ENCODE results near the gene JAM3.

Gene JAM3

DNA sequence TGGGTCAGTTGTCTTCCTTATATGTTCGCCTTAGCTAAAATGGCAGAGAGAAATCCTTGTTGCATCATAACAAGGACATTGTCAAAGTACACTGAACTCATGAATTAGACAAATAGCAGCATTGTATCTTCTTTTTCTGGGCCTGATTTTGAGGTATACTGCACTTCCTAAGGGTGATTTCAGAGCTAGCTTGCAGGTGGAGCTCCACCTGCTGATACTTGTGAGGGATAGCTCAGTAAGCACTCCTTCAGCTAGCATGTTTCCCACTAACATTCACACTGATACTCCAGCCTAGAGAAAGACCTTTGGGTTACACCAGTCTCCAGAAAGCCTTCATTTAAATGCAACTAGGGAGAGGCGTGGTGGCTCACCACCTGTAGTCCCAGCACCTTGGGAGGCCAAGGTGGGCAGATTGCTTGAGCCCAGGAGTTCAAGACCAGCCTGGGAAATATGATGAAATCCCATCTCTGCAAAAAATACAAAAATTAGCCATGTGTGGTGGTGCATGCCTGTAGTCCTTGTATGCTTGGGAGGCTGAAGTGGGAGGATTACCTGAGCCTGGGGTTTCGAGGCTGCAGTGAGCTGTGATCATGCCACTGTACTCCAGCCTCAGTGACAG lies 29.8 kb downstream of the JAM3 start:
- Histone ChIP-seq H3K9ac (ENCODE audit: low read length) (no peak overlapping the region), H3K36me3 (ENCODE audit: low read length) (no peaks in the 10 kb centered on the region), H4K20me1 (ENCODE audit: low read depth, low read length) (no peaks in the 10 kb centered on the region), H3K4me2 (ENCODE audit: low read depth, low read length, poor library complexity, severe bottlenecking) (no peak overlapping the region), H2AFZ (ENCODE audit: low read depth, low read length, severe bottlenecking) (no peak overlapping the region), H3K79me2 (ENCODE audit: insufficient read depth, low read length) (no peaks in the 10 kb centered on the region), H3K9me2 (replicated peaks; ENCODE audit: insufficient read depth, low read length) (no peaks in the 10 kb centered on the region), H3K9me3 (ENCODE audit: insufficient read depth, low read length) (no peaks in the 10 kb centered on the region), H3K4me3 (ENCODE audit: insufficient read depth, low read length, poor library complexity, severe bottlenecking) (no peak overlapping the region), H3K27ac (ENCODE audit: low read depth, low read length) (no peak overlapping the region), H3K27me3 (ENCODE audit: low read length) (no peaks in the 10 kb centered on the region), H3F3A (ENCODE audit: insufficient read depth) (no peaks in the 10 kb centered on the region)
- peak; percentile 10 for TF ChIP-seq CTCF (IDR thresholded peaks at IDR 0.05; ENCODE audit: insufficient read depth, low read length, poor library complexity, severe bottlenecking)
- TF ChIP-seq EZH2phosphoT487 (conservative IDR thresholded peaks at IDR 0.05; ENCODE audit: low read length), result no peak

- Histone ChIP-seq H3K4me3 (ENCODE audit: insufficient read depth, low read length, poor library complexity, severe bottlenecking) (no peak overlapping the region), H3K27ac (ENCODE audit: low read depth, low read length) (no peak overlapping the region), H3K27me3 (ENCODE audit: low read length) (no peaks in the 10 kb centered on the region), H3F3A (ENCODE audit: insufficient read depth) (no peaks in the 10 kb centered on the region), H3K79me2 (ENCODE audit: insufficient read depth, low read length) (no peaks in the 10 kb centered on the region), H3K4me2 (ENCODE audit: low read depth, low read length, poor library complexity, severe bottlenecking) (no peak overlapping the region), H3K9ac (ENCODE audit: low read length) (no peak overlapping the region), H3K36me3 (ENCODE audit: low read length) (no peaks in the 10 kb centered on the region), H4K20me1 (ENCODE audit: low read depth, low read length) (no peaks in the 10 kb centered on the region), H3K9me3 (ENCODE audit: insufficient read depth, low read length) (no peaks in the 10 kb centered on the region), H2AFZ (ENCODE audit: low read depth, low read length, severe bottlenecking) (no peak overlapping the region), H3K9me2 (replicated peaks; ENCODE audit: insufficient read depth, low read length) (no peaks in the 10 kb centered on the region)
- TF ChIP-seq EZH2phosphoT487 (conservative IDR thresholded peaks at IDR 0.05; ENCODE audit: low read length), result no peak
- no peak for TF ChIP-seq CTCF (IDR thresholded peaks at IDR 0.05; ENCODE audit: insufficient read depth, low read length, poor library complexity, severe bottlenecking)
Measured at GRCh38 chr11:134100171-134100570, 31.3 kb downstream of the JAM3 start.

DNA sequence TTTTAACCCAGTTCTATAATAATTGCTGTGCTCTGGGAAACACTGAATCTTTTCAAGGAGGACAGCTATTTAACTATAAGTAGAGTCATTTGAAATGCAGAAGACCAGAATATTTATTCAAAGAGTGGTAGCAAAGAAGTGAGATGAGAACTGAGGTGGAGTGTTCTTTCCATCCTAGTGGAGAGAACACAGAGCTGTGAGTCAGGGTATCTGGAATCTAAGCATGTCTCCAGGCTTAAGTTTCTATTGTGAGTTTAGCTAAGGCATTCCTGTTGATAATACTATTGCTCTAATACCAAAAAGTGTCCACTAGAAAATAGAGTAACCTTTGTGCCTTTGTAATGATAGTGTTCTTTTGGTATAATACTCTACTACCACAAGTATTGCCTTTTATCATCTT lies 32.4 kb downstream of the JAM3 start:
- Histone ChIP-seq H3K9me3 (ENCODE audit: insufficient read depth, low read length) (no peaks in the 10 kb centered on the region), H3K27me3 (ENCODE audit: low read length) (no peaks in the 10 kb centered on the region), H3K27ac (ENCODE audit: low read depth, low read length) (no peak overlapping the region), H2AFZ (ENCODE audit: low read depth, low read length, severe bottlenecking) (no peak overlapping the region), H3K36me3 (ENCODE audit: low read length) (no peaks in the 10 kb centered on the region), H3K9ac (ENCODE audit: low read length) (no peak overlapping the region), H3K79me2 (ENCODE audit: insufficient read depth, low read length) (no peaks in the 10 kb centered on the region), H4K20me1 (ENCODE audit: low read depth, low read length) (no peaks in the 10 kb centered on the region), H3K9me2 (replicated peaks; ENCODE audit: insufficient read depth, low read length) (no peaks in the 10 kb centered on the region), H3K4me2 (ENCODE audit: low read depth, low read length, poor library complexity, severe bottlenecking) (no peak overlapping the region), H3F3A (ENCODE audit: insufficient read depth) (no peaks in the 10 kb centered on the region), H3K4me3 (ENCODE audit: insufficient read depth, low read length, poor library complexity, severe bottlenecking) (no peak overlapping the region)
- TF ChIP-seq EZH2phosphoT487 (conservative IDR thresholded peaks at IDR 0.05; ENCODE audit: low read length) (no peak), CTCF (IDR thresholded peaks at IDR 0.05; ENCODE audit: insufficient read depth, low read length, poor library complexity, severe bottlenecking) (no peak)

Measured in SU-DHL-6 (cell line).